GM18511 (cell line): Measurements from ENCODE around the gene IL4I1.
A peak's percentile ranks its signal among the peaks of the same experiment; 100 is the strongest.

Experiments used
- ATAC-seq: cut with Tn5 transposase; IDR thresholded peaks from one replicate; pipeline ENCODE4 v1.9.1; 2021; ENCODE audit warnings: mild to moderate bottlenecking, moderate library complexity; ENCODE audit not compliant: unreplicated experiment

The IL4I1 gene

DNA sequence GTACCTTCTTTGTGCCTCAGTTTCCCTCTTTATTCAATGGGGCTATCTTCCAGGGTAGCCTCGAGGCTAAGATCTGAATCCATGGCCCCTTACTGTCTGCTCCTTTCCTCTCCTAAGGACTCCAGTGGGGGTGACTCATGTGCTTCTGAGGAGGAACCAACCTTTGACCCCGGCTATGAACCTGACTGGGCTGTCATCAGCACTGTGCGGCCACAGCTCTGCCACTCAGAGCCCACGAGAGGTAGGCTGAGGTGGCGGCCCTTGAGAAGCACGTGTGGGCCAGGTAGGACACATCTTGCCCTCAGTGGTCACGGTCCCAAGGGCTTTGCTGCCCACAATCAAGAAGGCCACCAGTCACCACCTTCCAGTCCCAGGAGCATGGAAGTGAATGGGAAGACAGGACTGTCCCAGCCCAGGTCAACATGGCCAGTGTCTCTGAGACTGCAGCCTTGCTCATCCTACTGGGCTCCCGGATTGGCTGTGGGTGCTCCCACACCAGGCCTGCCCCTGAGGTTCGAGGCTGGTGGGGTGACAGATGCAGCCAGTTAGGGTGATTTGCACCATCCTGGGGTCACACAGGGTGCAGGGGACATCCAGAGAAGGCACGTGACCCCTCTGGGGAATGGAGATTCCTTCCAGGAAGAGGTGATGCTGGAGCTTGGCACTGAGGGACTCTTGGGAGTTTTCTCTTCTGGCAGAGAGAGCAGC lies 16.4 kb downstream of the IL4I1 start:
- no peak for ATAC-seq

GRCh38 chr19:49879243-49879963 lies 17.3 kb downstream of the IL4I1 start:
- ATAC-seq = no peak

- ATAC-seq = no peak
Observed at GRCh38 chr19:49878744-49879070, 18.0 kb downstream of the IL4I1 start.

DNA sequence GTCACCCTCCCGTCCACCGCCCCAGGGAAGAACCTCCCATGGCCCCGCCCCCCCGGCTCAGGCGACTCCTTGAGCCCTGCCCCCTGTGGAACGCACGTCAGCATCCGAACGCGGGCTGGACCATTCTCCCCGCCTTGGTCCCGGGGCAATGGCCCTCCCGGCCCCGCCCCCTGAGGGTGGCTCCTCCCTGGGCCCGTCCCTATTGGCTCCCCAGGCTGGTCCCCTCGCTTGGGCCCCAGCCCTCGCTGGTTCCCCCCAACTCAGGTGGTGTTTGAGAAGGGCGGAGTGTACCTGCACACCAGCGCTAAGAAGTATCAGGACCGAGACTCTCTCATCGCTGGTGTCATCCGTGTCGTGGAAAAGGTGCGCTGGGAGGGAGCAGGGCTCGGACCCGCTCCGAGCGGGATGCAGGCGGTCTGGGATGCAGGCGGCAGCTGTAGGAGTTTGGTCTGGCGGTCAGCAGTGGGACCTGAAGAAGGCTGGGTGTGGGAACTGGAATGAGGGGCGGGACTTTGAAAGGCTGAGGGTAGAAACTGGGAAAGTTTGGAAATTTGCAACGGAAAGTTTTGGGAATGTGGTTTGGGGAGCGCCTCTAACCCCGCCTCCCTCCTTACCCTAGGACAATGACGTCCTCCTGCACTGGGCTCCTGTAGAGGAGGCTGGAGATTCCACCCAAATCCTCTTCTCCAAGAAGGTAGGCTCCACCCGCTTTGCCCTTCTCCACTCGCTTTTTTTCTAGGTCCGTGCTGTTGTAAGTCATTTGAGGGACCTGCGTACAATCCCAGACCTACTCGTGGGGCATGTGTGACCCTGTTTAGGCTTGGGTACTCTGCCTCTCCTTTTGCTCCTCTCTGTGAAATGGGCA lies 18.6 kb downstream of the IL4I1 start:
- peak; percentile 55 for ATAC-seq

DNA sequence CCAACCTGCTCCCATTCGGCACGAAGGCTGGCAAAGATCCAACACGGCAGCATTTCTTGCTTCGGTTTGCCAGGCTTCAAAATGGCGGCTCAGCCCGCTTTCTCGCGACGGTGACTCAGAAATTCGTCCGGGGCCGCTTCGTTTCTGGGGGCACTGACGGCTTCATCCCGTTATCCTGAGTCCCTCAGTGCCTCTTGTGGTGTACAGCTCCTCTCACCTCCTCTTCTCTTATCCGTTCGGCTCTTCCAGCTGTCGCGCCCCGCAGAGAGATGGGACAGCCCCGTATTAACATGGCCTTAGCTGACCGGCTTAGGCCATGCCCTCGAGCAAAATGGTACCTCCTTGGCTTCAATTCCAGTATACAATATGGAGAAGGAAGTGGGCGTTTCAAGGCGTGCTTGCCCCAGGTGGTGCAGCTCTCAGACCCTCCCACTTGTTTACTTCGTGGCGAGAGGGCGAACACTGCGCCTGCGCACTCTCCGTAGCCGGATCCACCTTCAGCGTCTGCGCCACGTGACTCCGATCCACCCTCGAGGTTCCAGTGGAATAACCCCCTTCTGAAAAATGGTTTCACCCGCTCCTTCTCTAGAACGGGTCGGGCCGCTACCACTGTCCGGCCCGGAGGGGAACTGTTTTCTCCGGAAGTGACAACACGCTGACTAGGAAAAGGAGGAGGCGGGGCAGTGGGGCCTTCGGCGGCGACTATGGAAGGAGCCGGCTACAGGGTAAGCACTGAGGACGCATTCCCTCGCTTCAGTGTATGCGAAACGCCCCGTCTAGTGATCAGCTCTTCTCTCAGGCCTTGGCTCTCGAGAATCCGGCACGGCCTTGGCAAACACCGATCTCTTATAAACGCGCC lies 19.4 kb downstream of the IL4I1 start, which contains the start of the genes AKT1S1 and TBC1D17:
AKT1S1 (minus strand) TSS at position 336 of the 859 bp plus-strand sequence. CDS start 4,060 bp downstream, outside the sequence.
TBC1D17 (plus strand) TSS at position 683 of the 859 bp plus-strand sequence; CDS start at position 705, 22 bp downstream.
- peak; percentile 67 for ATAC-seq

DNA sequence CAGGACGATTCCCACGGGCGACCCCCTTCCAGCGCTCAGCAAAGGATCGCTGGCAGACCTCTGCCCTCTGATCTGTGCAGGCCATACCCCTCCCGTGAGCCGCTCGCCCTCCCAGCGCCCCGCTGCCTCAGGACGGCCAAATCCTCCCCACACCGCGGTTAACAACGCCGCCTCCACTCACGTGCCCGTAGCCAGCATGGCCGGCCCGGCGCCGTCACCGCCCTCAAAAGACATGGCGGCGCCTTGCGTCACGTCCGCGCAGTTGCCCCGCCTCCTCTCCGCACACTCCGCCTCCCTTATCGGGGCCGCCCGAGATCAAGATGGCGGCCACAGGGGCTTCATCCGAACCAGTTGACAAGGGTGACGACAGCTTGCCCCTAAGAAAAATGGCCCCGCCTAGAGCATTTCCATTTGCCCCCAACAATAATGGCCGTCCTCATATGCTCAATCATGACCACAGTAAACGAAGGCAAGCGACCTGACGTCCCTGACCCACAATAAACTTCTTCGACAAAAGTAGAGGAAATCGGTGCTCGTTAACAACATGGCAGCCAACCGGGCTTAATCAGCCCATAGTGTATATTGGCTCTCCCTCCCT lies 20.2 kb downstream of the IL4I1 start:
- peak; percentile 53 for ATAC-seq

DNA sequence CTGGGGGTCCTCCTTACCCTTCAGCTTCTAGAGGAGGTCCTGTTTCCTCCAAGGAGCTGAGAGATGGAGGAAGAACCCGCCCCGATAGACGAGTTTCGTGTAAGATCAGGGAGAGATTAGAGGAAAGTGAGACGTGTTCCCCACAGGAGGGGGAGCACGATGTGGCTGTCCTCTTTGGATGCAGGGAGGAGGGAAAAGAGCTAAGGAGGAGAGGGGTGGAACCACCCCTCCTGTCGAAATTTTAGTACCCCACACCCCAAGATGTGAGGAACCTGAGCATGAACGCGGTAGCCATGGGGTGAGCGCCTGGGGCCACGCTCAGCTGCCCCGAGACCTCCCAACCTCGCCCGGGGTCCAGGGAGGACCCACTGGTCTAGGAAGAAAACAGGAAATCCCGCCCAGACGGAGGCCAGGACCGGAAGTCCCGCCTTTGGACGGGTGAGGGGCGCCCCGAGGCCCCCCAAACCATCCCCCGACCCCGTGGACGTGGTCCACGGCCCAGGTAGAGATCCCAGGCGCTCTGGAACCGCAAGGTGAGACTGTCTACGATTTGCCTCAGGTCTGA lies 20.7 kb downstream of the IL4I1 start:
- ATAC-seq = no peak

DNA sequence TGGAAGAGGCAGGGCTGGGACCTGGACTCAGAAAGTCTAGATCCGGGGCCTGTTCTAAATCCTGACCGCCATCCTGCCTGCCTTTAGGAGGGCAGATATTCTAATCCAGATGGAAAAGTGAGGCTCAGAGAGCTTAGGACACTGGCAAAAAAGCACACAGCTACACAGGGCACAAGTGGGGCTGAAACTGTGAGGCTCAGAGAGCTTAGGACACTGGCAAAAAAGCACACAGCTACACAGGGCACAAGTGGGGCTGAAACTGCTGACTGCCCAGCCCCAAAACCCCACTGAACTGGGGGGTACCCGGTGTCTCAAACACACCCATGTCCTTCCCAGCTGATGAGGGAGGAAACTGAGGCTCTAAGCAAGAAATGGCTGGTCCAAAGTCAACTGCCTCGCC lies 21.5 kb downstream of the IL4I1 start:
- ATAC-seq = no peak

DNA sequence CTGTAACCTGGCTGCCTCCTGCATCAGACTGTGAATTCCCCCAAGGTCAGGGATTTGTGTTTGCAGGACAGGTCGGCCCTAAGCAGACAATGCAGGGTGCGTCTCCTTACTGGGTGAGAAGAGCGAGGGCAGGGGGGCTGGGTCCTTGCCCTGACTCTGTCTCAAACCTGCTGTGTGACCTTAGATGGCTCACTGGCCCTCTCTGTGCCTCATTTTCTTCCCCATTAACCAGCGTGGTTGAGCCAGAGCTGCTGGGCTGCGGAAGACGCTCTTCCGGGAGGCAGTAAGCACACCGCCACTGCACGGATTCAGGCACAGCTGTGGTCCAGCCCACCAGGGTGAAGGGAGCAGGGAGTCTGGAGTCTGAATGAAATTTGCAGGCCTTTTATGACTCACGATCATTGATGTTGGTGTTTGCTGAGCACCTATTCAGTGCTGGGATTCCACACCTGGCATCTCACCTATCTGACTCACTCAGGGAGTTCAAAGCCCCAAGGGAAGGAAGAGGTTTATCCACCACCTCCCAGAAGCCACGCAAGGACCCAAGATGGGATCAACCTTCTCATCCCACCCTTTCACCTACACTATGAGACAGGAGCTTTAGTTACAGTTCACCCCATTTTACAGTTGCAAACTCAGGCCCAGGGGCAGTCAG lies 22.1 kb downstream of the IL4I1 start:
- ATAC-seq = no peak

DNA sequence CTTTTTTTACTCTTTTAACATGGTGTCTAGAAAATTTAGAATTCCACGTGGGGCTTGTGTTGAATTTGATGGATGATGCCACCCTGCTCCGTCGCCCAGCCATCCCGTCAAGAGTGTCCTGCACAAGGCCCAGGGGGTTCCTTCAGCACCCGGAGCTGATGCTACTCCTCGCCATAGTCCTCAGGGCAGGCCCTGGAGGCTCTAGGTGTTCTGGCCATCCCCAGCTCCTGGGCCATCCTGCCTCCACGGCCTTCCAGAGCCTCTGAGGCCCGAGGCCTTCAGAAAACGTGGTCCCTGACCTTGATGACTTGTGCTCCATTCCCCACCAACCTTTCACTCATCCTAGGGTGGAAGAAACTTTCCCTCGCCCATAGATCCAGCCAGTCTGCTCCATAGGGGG lies 22.9 kb downstream of the IL4I1 start:
- no peak for ATAC-seq

DNA sequence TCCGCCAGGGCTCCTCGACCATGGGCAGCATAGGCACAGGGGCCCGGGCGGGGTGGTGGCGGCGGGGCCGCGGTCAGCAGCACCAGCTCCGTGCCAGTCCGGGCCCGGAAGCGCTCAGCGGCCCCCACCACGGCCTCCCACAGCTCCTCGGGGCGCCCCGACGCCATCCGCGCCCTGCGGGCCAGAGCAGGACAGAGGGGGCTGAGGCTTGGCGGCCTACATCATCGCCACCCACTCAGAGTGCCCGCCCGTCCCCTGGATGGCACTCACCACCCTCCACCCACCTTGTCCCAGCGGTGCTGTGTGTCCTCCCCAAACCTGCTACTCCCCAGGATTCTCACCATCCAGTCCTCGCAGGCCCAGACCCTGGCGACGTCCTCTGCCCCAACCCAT lies 23.6 kb downstream of the IL4I1 start:
- ATAC-seq = no peak

- ATAC-seq = no peak
Observed at GRCh38 chr19:49872245-49873128, 24.2 kb downstream of the IL4I1 start.

DNA sequence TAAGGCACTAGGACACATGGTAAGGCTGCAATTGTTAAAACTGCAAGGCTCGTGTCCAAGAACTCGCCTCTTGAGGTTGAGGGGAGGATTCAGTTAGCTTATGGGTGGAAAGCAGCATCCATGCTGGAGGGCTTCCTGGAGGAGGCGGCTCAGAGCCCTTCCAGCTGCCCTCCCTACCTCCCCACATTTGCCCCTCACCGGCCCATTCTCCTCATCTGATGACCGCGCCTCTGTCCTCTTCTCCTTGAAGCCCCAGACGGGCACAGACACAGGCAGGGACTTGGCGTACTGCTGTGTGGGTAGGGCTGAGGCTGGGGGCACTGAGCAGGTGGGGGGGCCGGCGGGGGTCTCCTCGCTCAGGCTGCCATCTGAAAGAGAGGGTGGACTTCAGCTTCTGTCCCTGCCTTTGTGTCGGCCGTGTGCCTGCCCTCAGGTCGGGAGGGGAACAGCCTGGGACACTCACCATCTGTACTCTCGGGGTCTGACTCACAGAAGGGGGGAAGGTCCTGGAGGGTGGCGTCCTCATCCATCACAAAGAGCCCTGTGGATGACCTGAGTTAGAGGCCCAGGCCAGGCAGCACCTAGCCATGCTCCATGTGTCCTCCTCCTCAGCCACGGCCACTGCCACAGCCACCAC lies 25.2 kb downstream of the IL4I1 start:
- no peak for ATAC-seq

DNA sequence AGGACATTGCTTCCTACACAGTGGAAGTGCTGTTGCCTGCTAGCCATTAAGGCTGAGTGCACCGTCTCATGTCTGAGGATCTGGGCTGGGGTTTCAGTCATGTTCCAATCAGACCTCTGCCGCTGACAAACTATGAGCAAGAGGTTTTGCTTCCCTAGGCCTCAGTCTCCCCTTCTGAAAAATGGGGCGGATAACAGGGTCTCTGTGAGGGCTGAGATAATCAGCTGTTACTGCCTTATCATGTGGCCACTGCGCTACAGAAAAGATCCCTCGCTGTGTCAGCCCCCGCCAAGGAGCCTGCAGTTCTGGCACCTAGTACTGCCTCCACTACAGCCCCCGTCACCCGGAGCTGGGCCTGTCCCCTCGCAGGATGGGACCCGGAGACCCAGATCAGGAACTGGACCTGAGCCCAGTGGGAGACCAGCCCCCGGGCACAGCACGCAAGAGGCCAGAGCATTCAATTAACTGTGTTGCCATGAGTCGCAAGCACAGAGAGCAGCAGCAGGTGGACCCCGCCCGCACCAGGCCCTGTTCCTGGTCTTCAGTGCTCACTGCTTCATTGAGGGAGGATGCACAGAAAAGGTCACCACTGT lies 26.3 kb downstream of the IL4I1 start:
- no peak for ATAC-seq

- ATAC-seq = peak; percentile 79
Observed at GRCh38 chr19:49869484-49870308, 27.0 kb downstream of the IL4I1 start.

DNA sequence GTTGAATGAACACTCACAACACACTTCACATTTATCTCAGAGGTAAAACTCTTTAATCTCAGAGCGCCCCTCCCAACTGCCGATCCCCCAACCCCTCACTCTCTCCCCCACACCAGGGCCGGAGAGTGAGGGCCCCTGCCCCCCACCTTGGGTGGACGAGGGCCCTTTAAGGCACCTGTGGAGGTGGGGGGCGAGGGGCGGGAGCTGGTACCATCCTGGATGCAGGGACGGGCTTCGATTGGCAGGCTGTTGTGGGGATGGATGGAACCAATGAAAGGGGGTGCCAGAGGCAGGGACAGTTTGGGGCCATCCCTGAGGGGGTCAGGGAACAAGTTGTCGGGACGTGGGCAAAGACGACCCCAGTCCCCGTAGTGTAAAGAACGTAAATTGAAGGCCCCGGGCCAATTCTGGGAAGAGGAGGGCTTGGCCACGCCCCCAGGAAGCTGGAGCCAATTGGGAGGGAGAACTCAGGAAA lies 27.6 kb downstream of the IL4I1 start:
- ATAC-seq = peak; percentile 8
